ENCODE measurements around the gene RCN1. TPM values are rescaled to one million over a fixed set of nuclear protein-coding genes. Genes with fewer than 3 reads are reported as not detected.

RCN1 gene
- total and polyA plus RNA-seq, 9 of the 15 experiments (the other 6 are each of a cell fraction or from before 2014, with no cell fraction given), result 2.1 to 8.7 (median 7.2) TPM

DNA sequence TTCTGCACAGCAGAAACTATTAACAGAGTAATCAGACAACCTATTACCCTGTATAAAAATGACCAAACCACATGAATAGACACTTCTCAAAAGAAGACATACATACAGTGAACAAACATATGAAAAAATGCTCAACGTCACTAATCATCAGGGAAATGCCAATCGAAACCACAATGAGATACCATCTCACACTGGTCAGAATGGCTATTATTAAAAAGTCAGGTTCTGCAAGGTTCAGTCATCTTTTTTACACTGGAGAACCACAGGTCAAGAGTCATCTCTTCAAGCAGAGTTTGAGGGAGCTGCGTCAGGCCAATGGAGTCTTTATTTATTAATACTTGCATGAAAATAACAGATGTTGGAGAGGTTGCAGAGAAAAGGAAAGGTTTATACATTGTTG, 40.4 kb downstream of the RCN1 start:
- Histone ChIP-seq H3K79me2 (ENCODE audit: control insufficient read depth, insufficient read depth, low read length) (no peaks in the 10 kb centered on the region), H3K4me2 (ENCODE audit: insufficient read depth, low read length) (no peak overlapping the region), H3K9me3 (replicated peaks; ENCODE audit: control insufficient read depth, insufficient read depth, low read depth, low read length) (no peaks in the 10 kb centered on the region), H3K9ac (ENCODE audit: insufficient read depth in 1 of 2, low read depth in 2 of 2, low read length in 2 of 2) (no peak overlapping the region), H3K27me3 (ENCODE audit: control insufficient read depth in 2 of 2, insufficient read depth in 2 of 2, low read length in 2 of 2) (no peaks in the 10 kb centered on the region), H3K4me1 (replicated peaks in 1 of 2; ENCODE audit: control insufficient read depth in 2 of 2, insufficient read depth in 2 of 2, low read length in 2 of 2) (no peaks in the 10 kb centered on the region), H3K4me3 (no peak overlapping the region), H3K27ac (ENCODE audit: extremely low read depth, low read depth, low read length) (no peak overlapping the region), H3K36me3 (ENCODE audit: control insufficient read depth, insufficient read depth, low read length) (no peaks in the 10 kb centered on the region), H2AFZ (ENCODE audit: low read depth, low read length) (no peak overlapping the region), H3K9me1 (ENCODE audit: control insufficient read depth, insufficient read depth, low read length) (no peaks in the 10 kb centered on the region), H4K20me1 (replicated peaks; ENCODE audit: control insufficient read depth, insufficient read depth, low read length) (no peaks in the 10 kb centered on the region)
- FAIRE-seq, result no peak
- TF ChIP-seq ATF1 (CRISPR knock-in tag; IDR thresholded peaks at IDR 0.05) (no peak), ATF1 (tag; IDR thresholded peaks at IDR 0.05) (no peak), RUNX1 (IDR thresholded peaks at IDR 0.05; ENCODE audit: low read depth) (no peak), ZNF282 (CRISPR knock-in tag; IDR thresholded peaks at IDR 0.05) (no peak), SAFB (IDR thresholded peaks at IDR 0.05; ENCODE audit: borderline replicate concordance, low read depth, low read length) (no peak), ZNF583 (CRISPR knock-in tag; IDR thresholded peaks at IDR 0.05) (no peak), LARP7 (IDR thresholded peaks at IDR 0.05) (no peak), CBX1 (IDR thresholded peaks at IDR 0.05; ENCODE audit: low read depth) (no peak), BDP1 (IDR thresholded peaks at IDR 0.05; ENCODE audit: insufficient read depth, insufficient read length) (no peak), MCM5 (IDR thresholded peaks at IDR 0.05; ENCODE audit: low read depth) (no peak)
- TF ChIP-seq, protein P1, sequence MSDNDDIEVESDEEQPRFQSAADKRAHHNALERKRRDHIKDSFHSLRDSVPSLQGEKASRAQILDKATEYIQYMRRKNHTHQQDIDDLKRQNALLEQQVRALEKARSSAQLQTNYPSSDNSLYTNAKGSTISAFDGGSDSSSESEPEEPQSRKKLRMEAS (CRISPR knock-in tag; IDR thresholded peaks at IDR 0.05), result no peak
- TF ChIP-seq, protein P2, sequence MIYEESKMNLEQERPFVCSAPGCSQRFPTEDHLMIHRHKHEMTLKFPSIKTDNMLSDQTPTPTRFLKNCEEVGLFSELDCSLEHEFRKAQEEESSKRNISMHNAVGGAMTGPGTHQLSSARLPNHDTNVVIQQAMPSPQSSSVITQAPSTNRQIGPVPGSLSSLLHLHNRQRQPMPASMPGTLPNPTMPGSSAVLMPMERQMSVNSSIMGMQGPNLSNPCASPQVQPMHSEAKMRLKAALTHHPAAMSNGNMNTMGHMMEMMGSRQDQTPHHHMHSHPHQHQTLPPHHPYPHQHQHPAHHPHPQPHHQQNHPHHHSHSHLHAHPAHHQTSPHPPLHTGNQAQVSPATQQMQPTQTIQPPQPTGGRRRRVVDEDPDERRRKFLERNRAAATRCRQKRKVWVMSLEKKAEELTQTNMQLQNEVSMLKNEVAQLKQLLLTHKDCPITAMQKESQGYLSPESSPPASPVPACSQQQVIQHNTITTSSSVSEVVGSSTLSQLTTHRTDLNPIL (CRISPR knock-in tag; IDR thresholded peaks at IDR 0.05), result no peak
- TF ChIP-seq, protein P3, sequence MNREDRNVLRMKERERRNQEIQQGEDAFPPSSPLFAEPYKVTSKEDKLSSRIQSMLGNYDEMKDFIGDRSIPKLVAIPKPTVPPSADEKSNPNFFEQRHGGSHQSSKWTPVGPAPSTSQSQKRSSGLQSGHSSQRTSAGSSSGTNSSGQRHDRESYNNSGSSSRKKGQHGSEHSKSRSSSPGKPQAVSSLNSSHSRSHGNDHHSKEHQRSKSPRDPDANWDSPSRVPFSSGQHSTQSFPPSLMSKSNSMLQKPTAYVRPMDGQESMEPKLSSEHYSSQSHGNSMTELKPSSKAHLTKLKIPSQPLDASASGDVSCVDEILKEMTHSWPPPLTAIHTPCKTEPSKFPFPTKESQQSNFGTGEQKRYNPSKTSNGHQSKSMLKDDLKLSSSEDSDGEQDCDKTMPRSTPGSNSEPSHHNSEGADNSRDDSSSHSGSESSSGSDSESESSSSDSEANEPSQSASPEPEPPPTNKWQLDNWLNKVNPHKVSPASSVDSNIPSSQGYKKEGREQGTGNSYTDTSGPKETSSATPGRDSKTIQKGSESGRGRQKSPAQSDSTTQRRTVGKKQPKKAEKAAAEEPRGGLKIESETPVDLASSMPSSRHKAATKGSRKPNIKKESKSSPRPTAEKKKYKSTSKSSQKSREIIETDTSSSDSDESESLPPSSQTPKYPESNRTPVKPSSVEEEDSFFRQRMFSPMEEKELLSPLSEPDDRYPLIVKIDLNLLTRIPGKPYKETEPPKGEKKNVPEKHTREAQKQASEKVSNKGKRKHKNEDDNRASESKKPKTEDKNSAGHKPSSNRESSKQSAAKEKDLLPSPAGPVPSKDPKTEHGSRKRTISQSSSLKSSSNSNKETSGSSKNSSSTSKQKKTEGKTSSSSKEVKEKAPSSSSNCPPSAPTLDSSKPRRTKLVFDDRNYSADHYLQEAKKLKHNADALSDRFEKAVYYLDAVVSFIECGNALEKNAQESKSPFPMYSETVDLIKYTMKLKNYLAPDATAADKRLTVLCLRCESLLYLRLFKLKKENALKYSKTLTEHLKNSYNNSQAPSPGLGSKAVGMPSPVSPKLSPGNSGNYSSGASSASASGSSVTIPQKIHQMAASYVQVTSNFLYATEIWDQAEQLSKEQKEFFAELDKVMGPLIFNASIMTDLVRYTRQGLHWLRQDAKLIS (CRISPR knock-in tag; IDR thresholded peaks at IDR 0.05), result no peak
- ChIA-PET CTCF (ENCODE audit: low intra/inter-chr PET ratio) (no interaction called here), POLR2A (interaction anchor here (0.6 kb wide), 1 partner anchor 105 kb away, joined by 6 read pairs; no protein-coding TSS in a partner anchor)
- in situ Hi-C loops (cut with MboI) (no loop called here), intact Hi-C loops (cut with micrococcal nuclease) (no loop called here)
- 0% methylated on average over 3 of the region's 3 CpGs for WGBS (ENCODE audit: insufficient coverage, low coverage, missing lambda C conversion rate)
- BruUV-seq (replicated peaks), result no TSS peak
- no peak for ATAC-seq
- no peak for DNase-seq (ENCODE audit: extremely low read depth in 1 of 4, low spot score in 3 of 4)
